Hepatocyte (in vitro differentiated cells): ENCODE data around the gene WFDC1. TPM values are rescaled to one million over a fixed set of nuclear protein-coding genes. Genes with fewer than 3 reads are reported as not detected.

Experiments
- DNase-seq: peaks from one replicate; pipeline ENCODE4 v3.0.0-alpha.2; 2016; ENCODE audit warnings: low spot score
- H2AFZ ChIP-seq: fragments of 200-600 bp; sonication (generic); 2 replicates; pipeline ENCODE4 v1.6.0; 2016; ENCODE audit warnings: antibody characterized with exemption, mild to moderate bottlenecking
- H3K27ac ChIP-seq: fragments of 200-600 bp; sonication (generic); 2 replicates; pipeline ENCODE4 v1.5.1; 2016; ENCODE audit warnings: mild to moderate bottlenecking
- H3K27me3 ChIP-seq: fragments of 200-600 bp; sonication (generic); 2 replicates; pipeline ENCODE4 v1.6.1; 2016
- H3K36me3 ChIP-seq: fragments of 200-600 bp; sonication (generic); replicated peaks from 2 replicates; pipeline ENCODE4 v1.5.1; 2016; ENCODE audit warnings: low read depth; ENCODE audit not compliant: insufficient read depth
- H3K4me1 ChIP-seq: fragments of 200-600 bp; sonication (generic); 2 replicates; pipeline ENCODE4 v1.5.1; 2016; ENCODE audit warnings: mild to moderate bottlenecking, moderate library complexity; ENCODE audit not compliant: insufficient read depth
- H3K4me2 ChIP-seq: fragments of 200-600 bp; sonication (generic); 2 replicates; pipeline ENCODE4 v1.6.0; 2016
- H3K4me3 ChIP-seq: fragments of 200-600 bp; sonication (generic); 2 replicates; pipeline ENCODE4 v1.5.1; 2016; ENCODE audit warnings: mild to moderate bottlenecking
- H3K79me2 ChIP-seq: fragments of 200-600 bp; sonication (generic); 2 replicates; pipeline ENCODE4 v1.6.0; 2017; ENCODE audit warnings: mild to moderate bottlenecking
- H3K9me2 ChIP-seq: fragments of 200-600 bp; sonication (generic); replicated peaks from 2 replicates; pipeline ENCODE4 v1.6.0; 2017; ENCODE audit warnings: mild to moderate bottlenecking; ENCODE audit not compliant: insufficient read depth
- H3K9me3 ChIP-seq: fragments of 200-600 bp; sonication (generic); 2 replicates; pipeline ENCODE4 v1.5.1; 2016; ENCODE audit warnings: low read depth, mild to moderate bottlenecking
- H4K20me1 ChIP-seq: fragments of 200-600 bp; sonication (generic); 2 replicates; pipeline ENCODE4 v1.6.0; 2016; ENCODE audit warnings: mild to moderate bottlenecking; ENCODE audit not compliant: insufficient read depth, poor library complexity, severe bottlenecking
- EZH2 ChIP-seq: fragments of 200-600 bp; sonication (generic); IDR thresholded peaks from 2 replicates; pipeline ENCODE4 v1.6.1; 2016; ENCODE audit warnings: antibody characterized with exemption, mild to moderate bottlenecking, borderline replicate concordance
- EZH2phosphoT487 ChIP-seq: fragments of 200-600 bp; sonication (generic); IDR thresholded peaks from one replicate; pipeline ENCODE4 v1.6.1; 2018; ENCODE audit warnings: antibody characterized with exemption, mild to moderate bottlenecking, low read depth, moderate library complexity; ENCODE audit not compliant: unreplicated experiment, severe bottlenecking
- WGBS: methylation state at CpG from one replicate; pipeline ENCODE4 v1.1.6; 2016; ENCODE audit warnings: low lambda C conversion rate; ENCODE audit errors: missing lambda C conversion rate; 5-methylcytosine and 5-hydroxymethylcytosine counted together
- polyA plus RNA-seq: library from polyadenylated mRNA; unstranded; fragments of >200 nt; fragmentation: Nextera tagmentation; extraction: Ambion mirVana; gene quantifications from 2 replicates; pipeline ENCODE4 v1.2.1, GENCODE V29; 2016
- total RNA-seq: library from RNA; depleted of rRNA; stranded (reverse); fragments of >200 nt; gene quantifications from 2 replicates; pipeline ENCODE4 v1.2.3, GENCODE V29; 2014
- TF ChIP-seq, protein P1 (sequence below): fragments of 200-600 bp; sonication (generic); IDR thresholded peaks from 2 replicates; pipeline ENCODE4 v1.5.1; 2016; ENCODE audit warnings: antibody characterized with exemption, mild to moderate bottlenecking; ENCODE audit not compliant: poor library complexity

Gene WFDC1
- total and polyA plus RNA-seq, 2 experiments from 2014 or later = 12.9 to 16.9 TPM

DNA sequence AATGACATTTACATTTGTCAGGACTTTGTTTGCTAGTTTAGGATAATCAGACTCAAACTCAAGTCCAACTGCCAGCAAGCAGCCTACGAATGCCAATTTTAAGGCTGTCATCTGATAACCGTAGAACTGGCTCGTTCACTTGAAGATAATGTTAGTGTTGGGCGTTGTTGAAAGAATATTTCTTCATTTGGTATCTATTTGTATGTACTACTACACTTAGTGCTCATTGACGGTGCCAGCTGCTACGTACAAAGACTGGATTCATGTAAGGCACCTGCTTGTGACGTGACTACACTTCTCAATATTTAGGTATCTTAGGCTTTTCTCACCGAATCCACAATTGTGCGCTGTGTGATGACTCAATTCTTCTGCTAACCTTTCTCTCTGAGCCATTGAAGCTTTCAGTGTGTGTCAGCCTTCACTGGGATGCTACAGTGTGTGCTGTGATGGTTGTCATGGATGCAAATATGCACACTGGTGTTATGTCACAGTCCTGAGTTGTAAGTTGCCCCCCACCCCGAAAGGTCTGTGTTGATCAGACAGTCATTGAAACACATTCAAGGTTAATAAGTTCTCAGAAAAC lies 79.3 kb downstream of the WFDC1 start:
- H3K4me1 ChIP-seq = no peaks in the 10 kb centered on the region
- H3K9me2 ChIP-seq = no peaks in the 10 kb centered on the region
- TF ChIP-seq EZH2phosphoT487 = no peak
- TF ChIP-seq, protein P1, sequence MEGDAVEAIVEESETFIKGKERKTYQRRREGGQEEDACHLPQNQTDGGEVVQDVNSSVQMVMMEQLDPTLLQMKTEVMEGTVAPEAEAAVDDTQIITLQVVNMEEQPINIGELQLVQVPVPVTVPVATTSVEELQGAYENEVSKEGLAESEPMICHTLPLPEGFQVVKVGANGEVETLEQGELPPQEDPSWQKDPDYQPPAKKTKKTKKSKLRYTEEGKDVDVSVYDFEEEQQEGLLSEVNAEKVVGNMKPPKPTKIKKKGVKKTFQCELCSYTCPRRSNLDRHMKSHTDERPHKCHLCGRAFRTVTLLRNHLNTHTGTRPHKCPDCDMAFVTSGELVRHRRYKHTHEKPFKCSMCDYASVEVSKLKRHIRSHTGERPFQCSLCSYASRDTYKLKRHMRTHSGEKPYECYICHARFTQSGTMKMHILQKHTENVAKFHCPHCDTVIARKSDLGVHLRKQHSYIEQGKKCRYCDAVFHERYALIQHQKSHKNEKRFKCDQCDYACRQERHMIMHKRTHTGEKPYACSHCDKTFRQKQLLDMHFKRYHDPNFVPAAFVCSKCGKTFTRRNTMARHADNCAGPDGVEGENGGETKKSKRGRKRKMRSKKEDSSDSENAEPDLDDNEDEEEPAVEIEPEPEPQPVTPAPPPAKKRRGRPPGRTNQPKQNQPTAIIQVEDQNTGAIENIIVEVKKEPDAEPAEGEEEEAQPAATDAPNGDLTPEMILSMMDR = no peak
- TF ChIP-seq EZH2 = no peak
- H4K20me1 ChIP-seq = no peaks in the 10 kb centered on the region
- no peak overlapping the region for H3K4me3 ChIP-seq
- no peak overlapping the region for H3K4me2 ChIP-seq
- H3K27me3 ChIP-seq = peaks cover 6% of the 10 kb centered on the region
- H2AFZ ChIP-seq = no peak overlapping the region
- no peaks in the 10 kb centered on the region for H3K36me3 ChIP-seq
- H3K27ac ChIP-seq = no peak overlapping the region
- 77% methylated on average over 10 of the region's 10 CpGs for WGBS
- no peak for DNase-seq
- no peaks in the 10 kb centered on the region for H3K79me2 ChIP-seq
- H3K9me3 ChIP-seq = no peaks in the 10 kb centered on the region

DNA sequence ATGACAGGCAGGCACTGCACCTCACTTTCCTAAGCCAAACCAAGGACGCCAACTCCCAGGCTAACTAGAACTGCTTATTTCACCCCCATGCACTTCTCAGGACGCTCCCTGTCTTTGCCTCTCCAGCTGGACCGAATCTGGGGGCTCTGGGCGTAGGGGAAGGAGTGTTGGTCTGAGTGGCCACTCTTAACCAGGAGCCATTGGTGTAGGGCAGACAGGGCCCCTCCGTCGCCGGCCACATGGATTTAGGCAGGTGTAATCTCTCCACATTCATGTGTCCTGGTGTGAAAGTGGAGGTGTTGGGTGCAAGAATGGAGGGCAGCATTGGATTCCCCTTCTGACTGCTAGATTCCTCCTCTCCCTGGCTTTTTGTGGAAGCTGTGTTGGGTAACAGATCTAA lies 83.4 kb downstream of the WFDC1 start:
- TF ChIP-seq EZH2phosphoT487 (no peak), EZH2 (no peak)
- TF ChIP-seq, protein P1 = no peak
- Histone ChIP-seq H4K20me1 (no peaks in the 10 kb centered on the region), H3K4me1 (no peaks in the 10 kb centered on the region), H3K4me3 (no peak overlapping the region), H3K9me3 (no peaks in the 10 kb centered on the region), H3K27ac (no peak overlapping the region), H2AFZ (no peak overlapping the region), H3K4me2 (no peak overlapping the region), H3K79me2 (no peaks in the 10 kb centered on the region), H3K9me2 (no peaks in the 10 kb centered on the region), H3K27me3 (no peaks in the 10 kb centered on the region), H3K36me3 (no peaks in the 10 kb centered on the region)
- WGBS = 92% methylated on average over 7 of the region's 7 CpGs
- no peak for DNase-seq

DNA sequence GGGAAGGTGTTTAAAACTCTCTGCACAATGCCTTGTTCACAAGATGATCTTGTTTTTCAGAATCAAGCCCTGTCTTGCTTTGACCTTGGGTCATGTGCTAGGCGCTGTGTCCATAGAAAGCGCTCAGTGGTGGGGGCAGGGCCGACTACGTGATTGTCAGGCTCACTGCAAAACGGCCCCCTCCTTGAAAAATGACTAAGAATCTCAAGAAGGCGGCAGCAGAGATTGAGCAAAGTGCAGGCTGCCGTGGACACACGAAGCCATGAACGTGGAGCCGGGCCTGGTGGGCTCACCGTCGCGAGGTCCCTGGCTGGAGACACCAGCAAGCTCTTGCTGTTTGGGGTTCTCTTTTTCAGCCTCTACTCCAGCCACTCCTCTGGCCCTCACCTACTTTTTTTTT lies 83.9 kb downstream of the WFDC1 start:
- Histone ChIP-seq H4K20me1 (no peaks in the 10 kb centered on the region), H2AFZ (no peak overlapping the region), H3K9me3 (no peaks in the 10 kb centered on the region), H3K9me2 (no peaks in the 10 kb centered on the region), H3K27me3 (no peaks in the 10 kb centered on the region), H3K27ac (no peak overlapping the region), H3K79me2 (no peaks in the 10 kb centered on the region), H3K36me3 (no peaks in the 10 kb centered on the region), H3K4me1 (no peaks in the 10 kb centered on the region), H3K4me2 (no peak overlapping the region), H3K4me3 (no peak overlapping the region)
- no peak for TF ChIP-seq EZH2phosphoT487
- no peak for TF ChIP-seq EZH2
- TF ChIP-seq, protein P1 = no peak
- DNase-seq = no peak
- WGBS = 87% methylated on average over 13 of the region's 13 CpGs
